H7 (cell line): ENCODE measurements around the gene ALPG. TPM values are rescaled to one million over a fixed set of nuclear protein-coding genes. Genes with fewer than 3 reads are reported as not detected.
"Not testable (repeated sequence)": the region's sequence is repeated elsewhere in the genome, so short reads cannot be mapped to it uniquely, and the experiment has no call there.

Experiments
- DNase-seq: peaks from one replicate; pipeline ENCODE4 v3.0.0; 2012
- H3K27me3 ChIP-seq: 2 replicates; pipeline ENCODE4 v1.6.0; 2011; ENCODE audit warnings: mild to moderate bottlenecking, low read length; ENCODE audit not compliant: control insufficient read depth, insufficient read depth
- H3K36me3 ChIP-seq: replicated peaks from 2 replicates; pipeline ENCODE4 v1.5.1; 2011; ENCODE audit warnings: low read length; ENCODE audit not compliant: control insufficient read depth, insufficient read depth
- H3K4me3 ChIP-seq: 2 replicates; pipeline ENCODE4 v1.5.1; 2011; ENCODE audit warnings: low read depth, mild to moderate bottlenecking, control low read depth, low read length, moderate library complexity; ENCODE audit not compliant: insufficient read depth
- total RNA-seq: library from RNA; depleted of rRNA; stranded (reverse); fragments of >200 nt; shearing (Covaris generic); gene quantifications from 2 replicates; pipeline ENCODE4 v1.2.3, GENCODE V29; 2014

The ALPG gene
- total RNA-seq, 1 experiment from 2014 or later = 0.21 TPM

- Histone ChIP-seq H3K4me3 (no peak overlapping the region), H3K36me3 (peaks cover 4% of the 10 kb centered on the region; the same call in 1 of the 2 replicates), H3K27me3 (peaks cover 49% of the 10 kb centered on the region)
- DNase-seq = peak; percentile 46
Observed at GRCh38 chr2:232417489-232417888, 10.8 kb downstream of the ALPG start.

- H3K36me3 ChIP-seq = peaks cover 4% of the 10 kb centered on the region; the same call in 1 of the 2 replicates
- peak overlapping the region; percentile 62; the same call in 1 of the 2 replicates for H3K4me3 ChIP-seq
- H3K27me3 ChIP-seq = peaks cover 49% of the 10 kb centered on the region
Observed at GRCh38 chr2:232418056-232418455, 11.4 kb downstream of the ALPG start.

GRCh38 chr2:232418466-232419244, 12.0 kb downstream of the ALPG start:
- Histone ChIP-seq H3K27me3 (peaks cover 49% of the 10 kb centered on the region), H3K4me3 (peak overlapping the region; percentile 62), H3K36me3 (peaks cover 4% of the 10 kb centered on the region; the same call in 1 of the 2 replicates)
- DNase-seq = peak; percentile 74

More at GRCh38 chr2:232418056-232418455, 11.4 kb downstream of the ALPG start:
- DNase-seq = no peak

DNA sequence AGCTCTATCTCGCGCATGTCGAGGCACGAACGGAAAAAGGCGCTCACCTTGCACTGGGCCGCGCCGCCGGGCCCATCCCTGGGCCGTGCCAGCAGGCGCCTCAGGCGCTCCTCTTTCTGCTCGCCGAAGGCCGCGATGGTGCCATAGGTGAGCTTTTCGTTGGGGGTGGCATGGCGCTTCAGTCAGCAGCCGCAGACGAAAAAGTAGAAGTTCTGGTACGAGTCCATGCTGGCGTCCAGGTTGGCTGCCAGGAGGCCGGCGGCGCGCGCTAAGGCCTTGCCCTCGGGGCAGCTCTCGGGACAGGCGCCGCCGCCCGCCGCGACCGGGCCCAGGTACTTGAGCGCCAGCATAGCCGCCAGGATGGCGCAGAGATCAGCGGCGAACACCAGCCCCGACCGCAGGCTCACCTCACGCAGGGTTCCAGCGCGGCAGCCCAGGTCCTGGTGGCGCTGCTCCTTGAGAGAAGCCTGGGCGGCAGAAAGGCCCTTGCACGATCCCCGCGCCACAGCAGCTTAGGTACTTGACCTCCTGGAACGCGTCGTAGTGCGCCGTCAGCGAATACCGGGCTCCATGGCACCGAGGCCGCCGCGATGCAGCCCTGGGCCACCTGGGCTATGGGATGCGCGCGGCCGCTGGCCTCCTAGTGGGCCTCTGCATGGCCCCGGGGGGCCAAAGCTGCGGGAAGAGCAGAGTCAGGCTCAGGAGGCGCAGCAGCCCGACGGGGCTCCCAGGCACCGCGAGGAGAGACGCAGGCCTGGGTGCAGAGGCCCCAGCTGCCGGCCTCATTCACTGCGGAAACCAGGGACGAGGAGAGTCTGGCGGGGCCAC, 12.8 kb downstream of the ALPG start:
- H3K27me3 ChIP-seq = peaks cover 49% of the 10 kb centered on the region
- peak; percentile 76 for DNase-seq
- H3K4me3 ChIP-seq = peak overlapping the region; percentile 62
- H3K36me3 ChIP-seq = peaks cover 4% of the 10 kb centered on the region; the same call in 1 of the 2 replicates

- peak; percentile 73 for DNase-seq
- H3K27me3 ChIP-seq = peaks cover 49% of the 10 kb centered on the region
- H3K4me3 ChIP-seq = peak overlapping the region; percentile 62
- peaks cover 4% of the 10 kb centered on the region; the same call in 1 of the 2 replicates for H3K36me3 ChIP-seq
Observed at GRCh38 chr2:232420073-232420454, 13.4 kb downstream of the ALPG start.

GRCh38 chr2:232420463-232421188, 14.0 kb downstream of the ALPG start:
- H3K4me3 ChIP-seq = peak overlapping the region; percentile 62
- no peak for DNase-seq
- peaks cover 49% of the 10 kb centered on the region for H3K27me3 ChIP-seq
- H3K36me3 ChIP-seq = peaks cover 4% of the 10 kb centered on the region; the same call in 1 of the 2 replicates

GRCh38 chr2:232421189-232421785, 14.6 kb downstream of the ALPG start:
- H3K4me3 ChIP-seq = peak overlapping the region; percentile 62
- H3K27me3 ChIP-seq = peaks cover 49% of the 10 kb centered on the region
- peaks cover 4% of the 10 kb centered on the region; the same call in 1 of the 2 replicates for H3K36me3 ChIP-seq
- peak; percentile 85 for DNase-seq

GRCh38 chr2:232422051-232422450, 15.4 kb downstream of the ALPG start:
- Histone ChIP-seq H3K27me3 (peaks cover 49% of the 10 kb centered on the region), H3K4me3 (no peak overlapping the region)

DNA sequence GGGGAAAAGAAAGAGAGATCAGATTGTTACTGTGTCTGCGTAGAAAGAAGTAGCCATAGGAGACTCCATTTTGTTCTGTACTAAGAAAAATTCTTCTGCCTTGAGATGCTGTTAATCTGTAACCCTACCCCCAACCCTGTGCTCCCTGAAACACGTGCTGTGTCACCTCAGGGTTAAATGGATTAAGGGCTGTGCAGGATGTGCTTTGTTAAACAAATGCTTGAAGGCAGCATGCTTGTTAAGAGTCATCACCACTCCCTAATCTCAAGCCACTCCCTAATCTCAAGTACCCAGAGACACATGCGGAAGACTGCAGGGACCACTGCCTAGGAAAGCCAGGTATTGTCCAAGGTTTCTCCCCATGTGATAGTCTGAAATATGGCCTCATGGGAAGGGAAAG, 16.4 kb downstream of the ALPG start:
- not testable (repeated sequence) for DNase-seq, H3K36me3 ChIP-seq, H3K4me3 ChIP-seq
- H3K27me3 ChIP-seq = peaks cover 43% of the 10 kb centered on the region

More at GRCh38 chr2:232422051-232422450, 15.4 kb downstream of the ALPG start:
- peak; percentile 32 for DNase-seq
- peaks cover 4% of the 10 kb centered on the region; the same call in 1 of the 2 replicates for H3K36me3 ChIP-seq

DNA sequence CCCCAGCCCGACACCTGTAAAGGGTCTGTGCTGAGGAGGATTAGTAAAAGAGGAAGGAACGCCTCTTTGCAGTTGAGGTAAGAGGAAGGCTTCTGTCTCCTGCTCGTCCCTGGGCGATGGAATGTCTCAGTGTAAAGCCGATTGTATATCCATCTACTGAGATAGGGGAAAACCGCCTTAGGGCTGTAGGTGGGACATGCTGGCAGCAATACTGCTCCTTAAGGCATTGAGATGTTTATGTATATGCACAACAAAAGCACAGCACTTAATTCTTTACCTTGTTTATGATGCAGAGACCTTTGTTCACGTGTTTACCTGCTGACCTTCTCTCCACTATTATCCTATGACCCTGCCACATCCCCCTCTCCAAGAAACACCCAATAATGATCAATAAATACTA, 16.8 kb downstream of the ALPG start:
- DNase-seq, H3K36me3 ChIP-seq, H3K4me3 ChIP-seq: not testable (repeated sequence)
- H3K27me3 ChIP-seq = peaks cover 39% of the 10 kb centered on the region

- H3K36me3 ChIP-seq = no peaks in the 10 kb centered on the region
- DNase-seq = peak; percentile 45
- no peak overlapping the region for H3K4me3 ChIP-seq
- H3K27me3 ChIP-seq = no peaks in the 10 kb centered on the region
Observed at GRCh38 chr2:232431705-232432590, 25.3 kb downstream of the ALPG start.

GRCh38 chr2:232432598-232433184, 26.0 kb downstream of the ALPG start:
- H3K36me3 ChIP-seq = no peaks in the 10 kb centered on the region
- H3K27me3 ChIP-seq = no peaks in the 10 kb centered on the region
- H3K4me3 ChIP-seq = no peak overlapping the region
- DNase-seq = peak; percentile 81

DNA sequence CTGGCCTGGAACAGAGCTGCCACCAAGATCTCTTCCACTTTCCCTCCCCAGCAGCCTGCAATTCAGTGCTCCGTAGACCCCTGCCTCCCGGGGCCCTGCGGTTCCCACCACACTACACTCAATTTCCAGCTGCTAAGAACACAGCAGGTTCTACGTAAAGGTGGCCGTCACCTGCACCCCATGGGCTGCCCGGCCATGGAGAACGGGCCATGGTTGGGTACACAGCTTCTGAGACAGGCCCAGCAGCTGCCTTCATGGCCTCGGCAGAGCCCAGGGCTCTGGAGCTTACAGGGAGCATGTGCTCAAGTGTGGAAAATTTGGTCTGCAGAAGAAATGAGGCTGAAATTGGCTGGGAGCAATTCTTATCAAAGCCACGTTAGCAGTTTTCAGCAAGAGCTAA, 27.0 kb downstream of the ALPG start:
- not testable (repeated sequence) for H3K27me3 ChIP-seq, H3K4me3 ChIP-seq, H3K36me3 ChIP-seq
- DNase-seq = peak; percentile 31
